Suppressor macrophage (primary cell): Measurements from ENCODE around the gene STXBP4.

Experiments used
- DNase-seq, 4 experiments: peaks; one replicate each; pipeline ENCODE4 v3.0.0-alpha.2; 2020 to 2022

STXBP4 gene

DNA sequence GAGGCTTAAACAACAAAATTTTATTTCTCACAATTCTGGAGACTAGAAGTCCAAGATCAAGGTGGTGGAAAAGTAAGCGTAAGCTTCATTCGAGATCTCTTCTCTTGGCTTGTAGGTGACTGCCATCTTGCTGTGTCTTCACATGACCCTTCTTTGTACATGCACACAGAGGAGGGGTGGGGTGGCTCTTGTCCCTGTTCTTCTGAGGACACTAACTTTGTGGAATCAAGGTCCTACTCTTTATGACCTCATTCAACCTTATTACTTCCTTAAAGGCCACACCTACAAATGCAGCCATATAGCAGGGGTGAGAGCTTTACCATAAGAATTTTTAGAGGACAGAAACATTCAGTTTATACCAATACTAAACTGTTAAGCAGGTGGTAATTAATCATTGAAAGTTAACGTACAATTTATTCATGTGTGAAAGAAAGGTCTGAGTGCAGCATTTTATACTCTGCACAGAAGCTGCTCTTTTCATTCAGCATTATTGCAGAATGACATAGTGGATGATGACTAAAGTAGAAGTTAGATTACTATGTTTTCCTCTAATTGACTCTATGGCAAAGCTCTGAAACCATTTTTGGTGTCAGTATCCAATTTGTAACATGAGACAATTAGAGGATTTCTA is 156.3 kb downstream of the STXBP4 start:
- DNase-seq, result no peak

DNA sequence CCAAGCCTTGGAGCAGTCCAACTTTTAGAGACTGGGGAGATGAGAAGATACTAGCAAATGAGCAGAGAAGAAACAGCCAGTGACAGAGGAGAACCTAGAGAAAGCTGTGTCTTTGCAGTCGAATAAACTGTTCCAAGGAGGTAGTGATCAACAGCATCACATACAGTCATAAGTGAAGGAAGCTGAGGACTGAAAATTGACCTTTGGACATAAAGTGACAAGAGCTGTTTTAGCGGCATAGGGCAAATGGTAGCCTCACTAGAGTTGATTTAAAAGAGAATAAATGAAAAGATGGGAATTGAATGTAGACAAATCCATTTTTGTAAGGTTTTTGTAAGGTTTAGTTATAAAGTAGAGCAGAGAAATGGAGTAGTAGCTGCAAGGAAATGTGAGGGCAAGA is 165.0 kb downstream of the STXBP4 start:
- DNase-seq, result no peak

- DNase-seq, result no peak
These were observed 166.1 kb downstream of the STXBP4 start for GRCh38 chr17:55134486-55135157.

DNA sequence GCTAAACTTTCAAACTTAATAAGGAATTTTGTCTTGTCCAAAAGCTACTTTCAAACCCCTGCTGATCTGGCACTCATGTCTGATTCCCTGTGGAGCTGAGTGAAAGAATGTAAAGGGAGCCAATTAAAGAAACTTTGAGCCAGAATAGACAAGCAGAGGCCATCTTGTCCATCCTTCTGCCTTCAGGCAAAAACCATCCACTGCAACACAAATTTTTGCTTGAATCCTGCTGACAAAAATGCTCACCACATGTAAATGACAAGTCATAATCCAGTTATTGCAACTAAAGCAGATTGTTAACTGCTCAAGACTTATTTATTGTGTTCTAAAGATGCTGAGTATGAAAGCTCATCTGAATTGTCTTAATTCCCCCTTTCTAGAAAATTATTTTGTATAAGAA is 172.2 kb downstream of the STXBP4 start:
- DNase-seq, result no peak

GRCh38 chr17:55144518-55144917 is 176.0 kb downstream of the STXBP4 start:
- DNase-seq, result no peak

GRCh38 chr17:55149485-55149884 is 180.9 kb downstream of the STXBP4 start:
- no peak for DNase-seq

- DNase-seq, result no peak
These were observed 183.7 kb downstream of the STXBP4 start for GRCh38 chr17:55152236-55152635.

DNA sequence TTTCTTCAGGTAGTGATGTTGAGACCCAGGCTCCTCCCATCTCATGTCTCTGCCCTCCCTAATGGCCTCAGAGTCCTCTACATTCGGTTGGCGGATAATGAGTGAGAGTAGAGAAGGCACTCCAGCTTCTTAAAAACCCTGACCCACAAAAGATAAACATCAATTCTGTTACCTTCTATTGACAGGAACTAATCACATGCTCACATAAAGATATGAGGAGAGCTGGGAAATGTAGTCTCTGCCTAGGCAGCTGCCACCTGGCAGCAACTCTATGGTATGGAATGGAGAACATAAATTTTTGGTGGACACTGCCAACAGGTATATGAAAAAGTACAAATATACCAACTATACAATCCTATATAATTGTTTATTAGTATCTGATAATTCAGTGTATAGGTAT is 185.5 kb downstream of the STXBP4 start:
- no peak for DNase-seq

- no peak for DNase-seq
These were observed 187.4 kb downstream of the STXBP4 start for GRCh38 chr17:55155856-55156560.

- no peak for DNase-seq
These were observed 188.6 kb downstream of the STXBP4 start for GRCh38 chr17:55157165-55157564.

- DNase-seq, result no peak
These were observed 189.9 kb downstream of the STXBP4 start for GRCh38 chr17:55158439-55158838.

GRCh38 chr17:55159251-55159650 is 190.7 kb downstream of the STXBP4 start:
- DNase-seq, result no peak

- DNase-seq, result no peak
These were observed 191.9 kb downstream of the STXBP4 start for GRCh38 chr17:55160501-55160900.

DNA sequence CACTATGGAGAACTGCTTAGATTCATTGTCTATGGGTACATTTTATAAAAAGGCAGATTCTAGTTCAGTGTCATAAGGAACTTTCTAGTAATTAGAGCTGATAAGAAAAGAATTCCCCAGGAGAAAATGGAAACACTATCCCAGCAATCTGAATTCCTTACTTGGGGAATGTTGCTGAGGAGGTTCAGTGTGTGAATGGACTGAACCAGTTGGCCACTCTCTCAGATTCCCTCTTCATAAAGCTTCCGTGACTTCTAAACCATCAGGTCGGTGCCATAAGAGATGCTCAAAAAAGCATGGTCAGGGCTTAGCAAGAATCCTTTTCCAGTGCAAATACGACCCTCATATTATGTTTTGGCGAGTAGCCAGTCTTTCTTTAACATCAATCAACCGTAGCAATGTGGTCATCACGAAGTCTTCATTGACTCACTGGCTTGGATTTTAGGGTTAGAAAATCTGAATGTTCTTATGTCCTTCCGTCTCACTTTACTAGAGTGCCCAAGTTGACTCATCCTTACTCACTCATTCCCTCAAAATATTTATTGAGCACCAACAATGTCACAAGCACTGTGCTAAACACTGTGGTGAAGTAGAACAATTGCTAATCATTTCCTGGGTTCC is 193.5 kb downstream of the STXBP4 start:
- no peak for DNase-seq

GRCh38 chr17:55162556-55162946 is 194.0 kb downstream of the STXBP4 start:
- DNase-seq, result no peak

GRCh38 chr17:55163408-55163807 is 194.8 kb downstream of the STXBP4 start:
- DNase-seq, result no peak

- DNase-seq, result no peak
These were observed 197.9 kb downstream of the STXBP4 start for GRCh38 chr17:55166506-55166905.

DNA sequence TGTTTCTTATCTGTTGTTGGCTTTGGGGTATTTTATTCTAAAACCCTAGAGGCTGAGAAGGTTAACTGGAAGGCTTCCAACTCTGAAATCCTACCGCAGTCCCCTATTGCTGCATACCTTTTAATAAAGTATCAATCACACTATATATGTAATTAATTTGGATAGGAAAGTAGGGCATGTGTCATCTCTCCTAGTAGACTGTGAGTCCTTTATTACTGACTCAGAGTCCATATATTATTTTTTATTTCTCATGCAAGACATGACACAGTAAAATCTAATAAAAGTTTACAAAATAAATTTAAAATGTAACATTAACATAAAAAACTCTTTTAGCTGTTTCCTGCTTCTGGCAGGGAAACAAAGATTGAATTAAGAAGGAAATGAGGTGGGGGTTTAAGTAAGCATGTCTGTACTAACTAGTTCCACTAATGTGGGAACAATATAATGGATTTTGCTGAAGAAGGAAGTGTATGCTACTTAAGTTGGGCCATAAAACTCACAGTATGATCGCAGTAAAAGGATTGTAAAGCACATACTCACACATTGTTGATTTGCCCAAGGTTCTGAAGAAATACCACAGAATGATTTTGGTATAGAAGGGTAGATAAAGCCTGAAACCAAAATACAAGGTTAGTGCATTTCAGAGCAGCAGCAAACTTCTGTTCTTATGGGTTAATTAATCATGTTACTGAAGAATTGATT is 198.6 kb downstream of the STXBP4 start:
- DNase-seq, result no peak

- DNase-seq, result peak in 1 of 4 experiments; percentile 2
These were observed 200.6 kb downstream of the STXBP4 start for GRCh38 chr17:55168958-55169687.

- DNase-seq, result no peak
These were observed 203.2 kb downstream of the STXBP4 start for GRCh38 chr17:55171634-55172328.

GRCh38 chr17:55172612-55173011 is 204.0 kb downstream of the STXBP4 start:
- no peak for DNase-seq

DNA sequence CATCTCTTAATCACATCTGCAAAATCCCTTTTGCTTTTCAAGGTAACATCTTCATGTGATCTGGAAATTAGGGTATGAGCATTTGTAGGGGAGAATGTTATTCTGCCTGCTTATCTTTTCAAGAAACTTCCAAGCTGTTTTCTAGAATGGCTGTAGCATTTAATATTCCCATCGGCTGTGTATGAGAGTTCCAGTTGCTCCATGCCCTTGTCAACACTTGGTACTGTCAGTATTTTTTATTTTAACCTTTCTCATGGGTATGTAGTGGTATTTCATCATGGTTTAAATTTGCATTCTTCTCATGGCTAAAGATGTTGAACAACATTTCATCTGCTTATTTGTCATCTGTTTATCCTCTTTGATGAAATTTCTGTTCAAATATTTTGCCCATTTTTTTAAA is 205.6 kb downstream of the STXBP4 start:
- no peak for DNase-seq
